Ammon's horn (tissue), 1 donor: ENCODE data around the gene KRT86.

Source experiments
- DNase-seq: peaks from one replicate; pipeline ENCODE4 v3.0.0-alpha.2; 2016; ENCODE audit warnings: low spot score

KRT86 gene

GRCh38 chr12:52316701-52317100 lies 42.3 kb downstream of the KRT86 start:
- DNase-seq: no peak

GRCh38 chr12:52317468-52318052 lies 43.1 kb downstream of the KRT86 start:
- DNase-seq: no peak

- DNase-seq: no peak
These were observed 44.0 kb downstream of the KRT86 start for GRCh38 chr12:52318241-52318990.

GRCh38 chr12:52319097-52319496 lies 44.7 kb downstream of the KRT86 start:
- DNase-seq: no peak

GRCh38 chr12:52320784-52321400 lies 46.4 kb downstream of the KRT86 start, which contains the start of gene KRT83:
TSS of gene KRT83 (minus strand) at chr12:52321398. CDS start at chr12:52321335, 63 bp downstream.
- DNase-seq: no peak

- DNase-seq: peak; percentile 60
These were observed 47.0 kb downstream of the KRT86 start for GRCh38 chr12:52321418-52321817.

- DNase-seq: no peak
These were observed 47.6 kb downstream of the KRT86 start for GRCh38 chr12:52322069-52322468.

GRCh38 chr12:52323001-52323400 lies 48.6 kb downstream of the KRT86 start:
- DNase-seq: no peak

- DNase-seq: no peak
These were observed 49.1 kb downstream of the KRT86 start for GRCh38 chr12:52323416-52324152.

GRCh38 chr12:52324153-52324444 lies 49.7 kb downstream of the KRT86 start:
- no peak for DNase-seq

- DNase-seq: peak; percentile 95
These were observed 52.8 kb downstream of the KRT86 start for GRCh38 chr12:52327052-52327829.

- DNase-seq: no peak
These were observed 53.5 kb downstream of the KRT86 start for GRCh38 chr12:52327830-52328500.

- DNase-seq: no peak
These were observed 56.6 kb downstream of the KRT86 start for GRCh38 chr12:52331039-52331438.

- DNase-seq: no peak
These were observed 57.4 kb downstream of the KRT86 start for GRCh38 chr12:52331833-52332232.

GRCh38 chr12:52332381-52332780 lies 57.9 kb downstream of the KRT86 start:
- no peak for DNase-seq

GRCh38 chr12:52333321-52333720 lies 58.9 kb downstream of the KRT86 start:
- no peak for DNase-seq

GRCh38 chr12:52334185-52334584 lies 59.7 kb downstream of the KRT86 start:
- no peak for DNase-seq

- no peak for DNase-seq
These were observed 61.3 kb downstream of the KRT86 start for GRCh38 chr12:52335598-52336262.

GRCh38 chr12:52336641-52337040 lies 62.2 kb downstream of the KRT86 start:
- no peak for DNase-seq

- no peak for DNase-seq
These were observed 62.6 kb downstream of the KRT86 start for GRCh38 chr12:52337054-52337453.
